Renal cortical epithelial cell (primary cell): ENCODE results near the gene RELN. TPM values are rescaled to one million over a fixed set of nuclear protein-coding genes. Genes with fewer than 3 reads are reported as not detected.

Experiments
- DNase-seq: peaks from one replicate; pipeline ENCODE4 v3.0.0-alpha.2; 2011; ENCODE audit warnings: low read depth
- total RNA-seq: library from RNA; depleted of rRNA; stranded (reverse); fragments of >200 nt; gene quantifications from 2 replicates; pipeline ENCODE4 v1.2.3, GENCODE V29; 2014

The RELN gene
- total RNA-seq, 1 donor from 2014 or later, result 4.8 TPM

- DNase-seq, result peak; percentile 62
These were observed 352.4 kb downstream of the RELN start for GRCh38 chr7:103637094-103637493.

- DNase-seq, result no peak
These were observed 353.3 kb downstream of the RELN start for GRCh38 chr7:103636153-103636552.

DNA sequence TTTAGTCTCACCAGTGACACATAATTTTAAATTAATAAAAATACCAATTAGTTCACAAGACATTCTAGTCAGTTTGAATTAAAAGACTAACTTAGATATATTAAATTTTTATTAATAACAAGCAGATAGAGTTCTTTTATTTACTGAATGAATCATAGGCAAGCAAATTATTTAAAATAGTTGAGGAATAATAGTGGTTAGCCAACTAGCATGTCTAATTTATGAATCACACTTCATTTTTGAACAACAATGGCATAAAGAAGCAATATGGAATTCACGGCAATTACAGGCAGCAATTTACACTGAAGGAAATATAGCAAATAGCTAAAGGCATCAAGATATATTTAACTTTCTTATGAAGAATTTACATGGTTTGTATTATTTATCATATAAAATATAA is 356.5 kb downstream of the RELN start:
- peak; percentile 25 for DNase-seq

DNA sequence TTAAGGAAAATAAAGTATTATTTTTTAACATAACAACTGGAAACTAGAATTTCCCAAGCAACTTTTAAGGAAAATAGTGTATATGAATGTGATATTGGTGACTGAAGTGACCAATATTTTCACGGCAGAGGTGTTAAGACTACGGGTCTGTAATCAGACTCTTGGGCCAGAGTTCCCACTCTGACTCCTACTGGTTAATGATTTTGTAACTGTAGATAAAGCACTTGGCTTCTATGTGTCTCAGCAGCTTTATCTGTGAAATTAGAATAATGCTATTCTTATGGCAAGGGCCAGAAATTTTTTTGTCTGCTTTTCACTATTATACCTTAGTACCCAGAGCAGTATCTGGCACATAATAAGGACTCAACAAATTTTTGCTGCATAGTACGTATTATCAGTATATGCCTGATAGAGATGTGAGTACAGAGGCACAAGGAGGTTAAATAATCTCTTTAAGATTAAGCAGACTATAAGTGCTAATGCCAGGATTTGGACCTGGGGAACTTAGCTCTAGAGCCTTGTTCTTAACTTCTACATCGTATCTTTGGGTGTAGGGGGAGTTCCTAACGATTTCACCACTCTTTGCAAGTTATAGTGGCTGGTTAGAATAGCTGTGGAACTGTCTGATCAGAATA is 357.3 kb downstream of the RELN start:
- DNase-seq, result no peak

- DNase-seq, result no peak
These were observed 359.1 kb downstream of the RELN start for GRCh38 chr7:103630318-103630717.

- DNase-seq, result no peak
These were observed 360.7 kb downstream of the RELN start for GRCh38 chr7:103628742-103629141.

- DNase-seq, result no peak
These were observed 362.7 kb downstream of the RELN start for GRCh38 chr7:103626776-103627175.

- no peak for DNase-seq
These were observed 367.2 kb downstream of the RELN start for GRCh38 chr7:103622274-103622673.

GRCh38 chr7:103613655-103614642 is 375.5 kb downstream of the RELN start:
- no peak for DNase-seq

GRCh38 chr7:103609778-103610177 is 379.7 kb downstream of the RELN start:
- peak; percentile 52 for DNase-seq

DNA sequence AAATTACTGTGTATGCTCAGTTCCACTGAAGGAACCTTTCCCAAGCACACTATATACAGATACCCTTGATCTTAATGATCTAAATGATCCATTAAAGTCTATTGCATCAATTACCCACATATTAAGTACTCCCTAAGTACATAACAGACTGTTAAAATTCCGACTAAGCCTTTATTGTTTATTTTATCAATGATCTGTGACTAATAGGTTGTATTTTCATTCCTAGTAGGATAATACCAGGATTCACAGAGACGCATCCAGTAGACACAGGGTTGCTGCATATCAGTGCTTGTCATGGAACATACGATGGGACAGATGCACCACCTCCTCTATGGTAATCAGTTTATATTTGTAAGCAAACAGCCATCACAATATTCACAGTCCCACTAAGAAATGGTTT is 383.8 kb downstream of the RELN start:
- DNase-seq, result no peak

DNA sequence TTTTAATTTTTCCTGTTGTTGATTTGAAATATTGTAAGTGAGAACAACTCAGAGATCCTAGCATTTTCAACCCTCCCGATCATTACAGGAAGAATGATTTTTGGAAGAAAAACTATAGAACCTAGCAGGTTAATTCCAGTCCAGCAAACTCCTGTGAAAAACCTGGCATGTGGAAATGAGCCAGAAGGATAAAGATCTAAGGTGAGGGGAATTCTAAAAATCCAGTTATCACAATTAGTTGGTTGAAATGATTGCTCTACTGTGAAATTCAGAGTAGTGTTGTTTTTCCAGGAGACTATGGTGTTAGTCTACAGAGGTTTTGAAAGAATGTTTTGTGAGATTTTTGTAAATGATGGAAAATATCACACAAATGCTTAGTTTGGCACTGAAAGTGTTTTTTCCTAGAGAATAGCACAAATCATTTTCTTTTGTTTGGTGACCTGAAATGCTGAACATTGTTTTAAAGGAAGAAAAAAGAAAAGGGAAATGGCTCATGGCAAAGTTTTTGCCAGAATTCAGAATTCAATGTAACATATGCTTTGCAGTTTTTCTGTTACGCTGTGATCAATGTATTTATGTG is 391.0 kb downstream of the RELN start:
- no peak for DNase-seq

- no peak for DNase-seq
These were observed 391.9 kb downstream of the RELN start for GRCh38 chr7:103597606-103598005.

DNA sequence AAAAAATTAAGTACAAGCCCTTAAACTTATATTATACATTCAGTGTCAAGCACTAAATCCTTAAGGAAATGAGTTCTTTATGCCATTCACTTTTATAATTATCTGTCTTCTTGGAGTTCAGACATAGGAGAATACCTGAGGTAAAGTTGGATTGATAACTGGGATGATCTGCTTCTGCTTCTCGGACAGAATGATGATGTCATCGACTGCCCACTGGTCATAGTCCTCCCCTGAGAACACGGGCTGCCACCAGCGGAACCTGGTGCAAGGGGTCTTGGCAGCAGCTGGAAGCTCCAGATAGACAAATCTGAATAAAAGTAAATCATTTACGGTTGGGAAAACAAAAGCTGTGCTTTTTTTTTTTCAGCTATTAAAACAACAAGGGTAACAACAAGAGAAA is 395.3 kb downstream of the RELN start:
- no peak for DNase-seq

DNA sequence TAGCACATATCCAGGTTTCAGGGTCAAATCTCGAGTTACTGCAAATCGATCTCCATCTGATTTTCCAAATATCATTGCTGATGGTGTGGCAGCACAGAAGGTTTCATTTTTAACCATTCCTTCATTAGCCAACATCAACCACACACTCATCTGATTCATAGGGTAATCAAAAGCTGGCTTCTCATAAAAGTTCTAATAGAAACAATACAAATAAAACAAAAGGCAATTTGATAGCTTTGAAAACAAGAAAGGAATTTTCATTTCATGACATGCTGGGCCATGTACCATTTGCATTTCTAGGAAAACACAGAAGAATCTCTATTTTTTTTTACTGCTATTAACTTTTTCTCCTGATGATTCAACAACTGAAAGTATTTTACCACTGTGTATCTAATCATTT is 395.8 kb downstream of the RELN start:
- DNase-seq, result peak; percentile 29

DNA sequence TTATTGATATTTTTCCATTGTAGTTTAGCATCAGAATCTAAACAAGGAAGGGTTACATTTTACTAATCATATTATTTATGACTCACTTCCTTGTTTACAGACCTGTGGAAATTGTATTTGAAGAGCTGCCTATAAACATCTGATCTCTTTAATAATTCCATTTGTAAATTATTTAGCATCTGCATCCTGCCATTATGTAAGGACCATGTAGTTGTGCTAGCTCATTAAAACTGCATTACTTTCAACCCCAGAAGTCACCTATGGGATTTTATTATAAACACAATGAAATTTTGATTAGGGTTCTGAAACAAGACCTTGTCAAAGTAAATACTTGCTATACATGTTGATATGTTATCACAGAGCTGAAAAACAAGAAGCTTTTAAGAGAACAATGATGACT is 396.6 kb downstream of the RELN start:
- no peak for DNase-seq

DNA sequence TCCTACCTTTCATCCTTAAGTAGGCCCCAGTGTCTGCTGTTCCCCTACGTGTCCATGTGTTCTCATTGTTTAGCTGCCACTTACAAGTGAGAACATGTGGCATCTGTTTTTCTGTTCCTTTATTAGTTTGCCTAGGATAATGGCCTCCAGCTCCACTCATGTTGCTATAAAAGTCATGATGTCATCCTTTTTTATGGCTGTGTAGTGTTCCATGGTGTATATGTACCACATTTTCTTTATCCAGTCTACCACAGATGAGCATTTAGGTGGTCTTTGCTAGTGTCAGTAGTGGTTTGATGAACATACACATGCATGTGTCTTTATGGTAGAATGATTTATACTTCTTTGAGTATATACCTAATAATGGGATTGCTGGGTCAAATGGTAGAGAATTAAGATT is 397.3 kb downstream of the RELN start:
- no peak for DNase-seq

DNA sequence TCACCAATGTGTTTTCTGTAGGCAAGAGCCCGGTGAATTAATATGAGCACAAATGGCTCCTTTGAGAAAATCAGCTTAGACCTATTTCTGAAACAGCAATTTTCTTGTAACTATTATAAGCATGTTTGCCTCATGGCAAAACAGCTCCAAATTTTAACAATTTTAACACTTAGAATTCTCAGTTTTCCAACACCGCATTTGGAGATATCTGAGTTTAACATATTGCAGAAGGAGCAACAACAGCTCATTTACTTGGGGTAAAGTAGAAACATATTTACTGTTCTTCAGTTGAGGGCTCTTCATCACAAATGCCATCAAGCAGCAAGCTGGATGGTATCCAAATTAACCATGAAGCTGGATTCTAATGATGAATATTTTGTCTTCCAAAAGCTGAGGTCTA is 409.4 kb downstream of the RELN start:
- no peak for DNase-seq

DNA sequence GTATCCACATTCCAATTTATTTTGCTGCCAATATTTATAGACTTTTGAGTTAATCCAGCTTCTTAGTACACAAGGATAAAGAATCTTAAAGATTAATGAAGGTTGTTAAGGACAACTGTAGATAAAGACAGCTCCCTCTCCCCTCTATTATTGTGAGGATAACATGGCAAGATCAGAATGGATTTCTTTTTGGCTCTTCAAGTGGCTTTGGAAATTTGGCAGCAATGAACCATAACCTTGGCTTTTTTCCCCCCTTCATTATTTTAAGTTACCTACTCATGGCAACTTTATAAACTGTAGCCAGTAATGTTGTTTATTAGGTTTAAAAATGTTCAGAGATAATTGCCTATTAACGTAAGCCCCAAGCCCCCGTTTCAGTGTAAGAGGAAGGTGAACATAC is 412.4 kb downstream of the RELN start:
- DNase-seq, result no peak

- no peak for DNase-seq
These were observed 412.8 kb downstream of the RELN start for GRCh38 chr7:103576641-103577040.

DNA sequence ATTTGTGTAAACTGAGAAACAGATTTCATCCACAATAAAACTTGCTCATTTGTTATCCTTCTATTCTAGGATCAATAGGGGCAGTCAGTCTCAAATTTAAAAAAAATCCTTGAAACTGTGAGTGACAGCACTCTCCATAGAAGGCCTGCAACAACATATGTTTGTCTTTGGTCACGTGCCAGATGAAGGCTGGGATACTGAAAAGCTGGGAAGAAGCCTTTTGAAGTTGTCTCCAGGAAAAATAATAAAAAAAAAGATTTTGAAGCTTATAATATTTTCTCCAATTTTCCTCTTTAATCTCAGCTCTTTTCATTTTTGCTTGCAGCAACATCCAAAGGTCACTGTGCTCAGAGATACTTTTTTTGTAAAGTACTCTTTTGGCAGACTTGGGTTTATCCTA is 414.9 kb downstream of the RELN start:
- no peak for DNase-seq

DNA sequence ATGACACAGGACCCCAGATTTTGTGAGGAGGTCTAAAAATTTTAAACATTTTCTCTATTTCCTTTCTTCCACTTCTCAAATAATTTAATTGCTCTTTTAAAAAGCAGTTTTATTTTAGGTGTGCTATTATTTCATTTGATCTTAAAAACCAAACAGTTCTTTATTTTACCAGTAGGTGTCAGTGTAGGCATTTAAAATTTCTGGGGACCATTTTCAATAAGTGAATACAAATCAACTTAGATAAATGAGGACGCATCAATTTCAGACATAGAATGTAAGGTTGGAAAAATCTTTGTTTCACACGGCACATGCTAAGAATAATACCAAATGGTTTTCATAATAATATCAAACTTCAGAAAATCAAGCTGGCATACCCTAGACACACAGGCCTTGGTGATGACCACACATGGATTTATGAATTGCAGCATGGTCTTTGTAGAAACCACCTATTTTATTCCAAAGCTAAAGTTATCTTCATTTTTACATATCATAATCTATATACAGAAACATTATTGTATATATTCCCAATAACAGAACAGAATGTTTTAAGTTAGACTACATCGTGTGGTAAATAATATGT is 415.9 kb downstream of the RELN start:
- peak; percentile 52 for DNase-seq
